ENCODE measurements around the gene IQGAP2. TPM values are rescaled to one million over a fixed set of nuclear protein-coding genes. Genes with fewer than 3 reads are reported as not detected.

The IQGAP2 gene
- total RNA-seq, 1 donor from 2014 or later = 1.4 TPM

- Mint-ChIP-seq H3K4me1 (ENCODE audit: low read depth, unreplicated experiment) (no peaks in the 10 kb centered on the region), H3K27ac (ENCODE audit: unreplicated experiment) (no peak overlapping the region), H3K9me3 (ENCODE audit: unreplicated experiment) (peaks cover 2% of the 10 kb centered on the region), H3K27me3 (ENCODE audit: unreplicated experiment) (no peaks in the 10 kb centered on the region), H3K4me3 (ENCODE audit: unreplicated experiment) (no peak overlapping the region), H3K36me3 (ENCODE audit: unreplicated experiment) (no peaks in the 10 kb centered on the region)
- no peak for TF ChIP-seq CTCF (IDR thresholded peaks at IDR 0.05; ENCODE audit: partially characterized antibody, unreplicated experiment)
- no peak for DNase-seq
Measured at GRCh38 chr5:76576450-76576849, 173.4 kb downstream of the IQGAP2 start.

- Mint-ChIP-seq H3K27ac (ENCODE audit: unreplicated experiment) (no peak overlapping the region), H3K27me3 (ENCODE audit: unreplicated experiment) (no peaks in the 10 kb centered on the region), H3K9me3 (ENCODE audit: unreplicated experiment) (peaks cover 2% of the 10 kb centered on the region)
Measured at GRCh38 chr5:76576996-76577395, 173.9 kb downstream of the IQGAP2 start.

GRCh38 chr5:76579166-76579937 is 176.3 kb downstream of the IQGAP2 start:
- DNase-seq = no peak
- Mint-ChIP-seq H3K9me3 (ENCODE audit: unreplicated experiment) (peaks cover 2% of the 10 kb centered on the region), H3K4me3 (ENCODE audit: unreplicated experiment) (no peak overlapping the region)

More at GRCh38 chr5:76576996-76577395, 173.9 kb downstream of the IQGAP2 start:
- no peaks in the 10 kb centered on the region for H3K36me3 Mint-ChIP-seq (ENCODE audit: unreplicated experiment)
- no peaks in the 10 kb centered on the region for H3K4me1 Mint-ChIP-seq (ENCODE audit: low read depth, unreplicated experiment)
- no peak for DNase-seq
- no peak for TF ChIP-seq CTCF (IDR thresholded peaks at IDR 0.05; ENCODE audit: partially characterized antibody, unreplicated experiment)
- H3K4me3 Mint-ChIP-seq (ENCODE audit: unreplicated experiment) = no peak overlapping the region

GRCh38 chr5:76580981-76581380 is 177.9 kb downstream of the IQGAP2 start:
- H3K36me3 Mint-ChIP-seq (ENCODE audit: unreplicated experiment) = no peaks in the 10 kb centered on the region
- TF ChIP-seq CTCF (IDR thresholded peaks at IDR 0.05; ENCODE audit: partially characterized antibody, unreplicated experiment) = no peak
- DNase-seq = no peak
- no peak overlapping the region for H3K4me3 Mint-ChIP-seq (ENCODE audit: unreplicated experiment)
- peaks cover 2% of the 10 kb centered on the region for H3K9me3 Mint-ChIP-seq (ENCODE audit: unreplicated experiment)
- no peaks in the 10 kb centered on the region for H3K27me3 Mint-ChIP-seq (ENCODE audit: unreplicated experiment)
- no peaks in the 10 kb centered on the region for H3K4me1 Mint-ChIP-seq (ENCODE audit: low read depth, unreplicated experiment)
- no peak overlapping the region for H3K27ac Mint-ChIP-seq (ENCODE audit: unreplicated experiment)

More at GRCh38 chr5:76579166-76579937, 176.3 kb downstream of the IQGAP2 start:
- Mint-ChIP-seq H3K4me1 (ENCODE audit: low read depth, unreplicated experiment) (no peaks in the 10 kb centered on the region), H3K36me3 (ENCODE audit: unreplicated experiment) (no peaks in the 10 kb centered on the region), H3K27me3 (ENCODE audit: unreplicated experiment) (no peaks in the 10 kb centered on the region), H3K27ac (ENCODE audit: unreplicated experiment) (no peak overlapping the region)
- no peak for TF ChIP-seq CTCF (IDR thresholded peaks at IDR 0.05; ENCODE audit: partially characterized antibody, unreplicated experiment)
